GM12878 (cell line): Measurements from ENCODE around the gene PPARD. TPM values are rescaled to one million over a fixed set of nuclear protein-coding genes. Genes with fewer than 3 reads are reported as not detected.

Experiments used
- ATAC-seq: fragments of 200-7000 bp; cut with Tn5 transposase; 3 replicates; pipeline ENCODE4 v1.9.1; 2020; ENCODE audit warnings: mild to moderate bottlenecking, moderate library complexity
- BruUV-seq: library from RNA; stranded (reverse); fragments of 400-500 nt; replicated peaks from 2 replicates; lab custom pipeline; 2021; lab: Mats Ljungman, UMichigan
- CTCF ChIA-PET: fragments of 300-600 bp; sonication (Branson Sonifier 250); formaldehyde crosslinking; extraction: SDS; loops from one replicate; lab custom pipeline; 2021; ENCODE audit warnings: inconsistent platforms; lab: Yijun Ruan, JAX
- POLR2A ChIA-PET: fragments of 350-600 bp; formaldehyde crosslinking; extraction: SDS; loops from one replicate; lab custom pipeline; 2021; ENCODE audit warnings: inconsistent platforms; lab: Charles Lee
- RAD21 ChIA-PET: fragments of 300-600 bp; sonication (Branson Sonifier 250); formaldehyde crosslinking; loops from one replicate; lab custom pipeline; 2023; ENCODE audit warnings: antibody characterized with exemption; ENCODE audit not compliant: unreplicated experiment; lab: Charles Lee
- SMC1A ChIA-PET: fragments of 300-600 bp; sonication (Branson Sonifier 250); formaldehyde crosslinking; loops from one replicate; lab custom pipeline; 2023; ENCODE audit not compliant: unreplicated experiment, uncharacterized antibody; lab: Charles Lee
- DNase-seq: peaks from one replicate; pipeline ENCODE4 v3.0.0-alpha.2; 2011; ENCODE audit warnings: low read depth, low spot score
- FAIRE-seq: peaks from 3 replicates; lab custom pipeline; 2011; peaks lifted over from hg19 to GRCh38; lab: Jason Lieb, UNC
- H2AFZ ChIP-seq: 2 replicates; pipeline ENCODE4 v1.6.0; 2011; ENCODE audit warnings: low read depth, low read length, control low read depth; ENCODE audit not compliant: control insufficient read depth
- H3K27ac ChIP-seq: 2 replicates; pipeline ENCODE4 v1.5.1; 2011; ENCODE audit warnings: control low read depth; ENCODE audit not compliant: control insufficient read depth, insufficient read depth
- H3K27me3 ChIP-seq, 2 experiments: replicated peaks in 1 of 2; 2 replicates each; pipeline versions ENCODE4 v1.6.0 to v1.6.1; 2011; ENCODE audit warnings: low read length in 1 of 2; ENCODE audit not compliant: control insufficient read depth in 2 of 2, insufficient read depth in 2 of 2
- H3K36me3 ChIP-seq, 2 experiments: 2 replicates each; pipeline ENCODE4 v1.5.1; 2011; ENCODE audit warnings: low read length in 1 of 2; ENCODE audit not compliant: control insufficient read depth in 2 of 2, insufficient read depth in 2 of 2
- H3K4me1 ChIP-seq: 2 replicates; pipeline ENCODE4 v1.6.1; 2011; ENCODE audit warnings: mild to moderate bottlenecking, low read length, moderate library complexity, mixed read lengths; ENCODE audit not compliant: control insufficient read depth, insufficient read depth
- H3K4me2 ChIP-seq: 2 replicates; pipeline ENCODE4 v1.6.0; 2011; ENCODE audit warnings: control low read depth; ENCODE audit not compliant: control insufficient read depth, insufficient read depth
- H3K4me3 ChIP-seq: fragments of 200-600 bp; sonication (generic); 2 replicates; pipeline ENCODE4 v1.5.1; 2016
- H3K79me2 ChIP-seq: 2 replicates; pipeline ENCODE4 v1.6.0; 2011; ENCODE audit warnings: low read length; ENCODE audit not compliant: control insufficient read depth, insufficient read depth
- H3K9ac ChIP-seq: 2 replicates; pipeline ENCODE4 v1.8.0; 2011; ENCODE audit warnings: low read length, control low read depth, mixed read lengths; ENCODE audit not compliant: control insufficient read depth, insufficient read depth
- H3K9me3 ChIP-seq: replicated peaks from 3 replicates; pipeline ENCODE4 v1.5.1; 2011; ENCODE audit warnings: mild to moderate bottlenecking, low read length; ENCODE audit not compliant: control insufficient read depth, insufficient read depth
- H4K20me1 ChIP-seq: 2 replicates; pipeline ENCODE4 v1.6.0; 2011; ENCODE audit not compliant: control insufficient read depth, insufficient read depth
- BHLHE40 ChIP-seq, 2 experiments: fragments of 450-650 bp in 1 of 2; IDR thresholded peaks; 2 replicates each; pipeline ENCODE4 v1.6.1; 2011 to 2017; ENCODE audit warnings: low read depth in 2 of 2, borderline replicate concordance in 1 of 2, improper control_type of control experiment in 1 of 2, low read length in 1 of 2, mild to moderate bottlenecking in 1 of 2
- BRCA1 ChIP-seq: IDR thresholded peaks from 2 replicates; pipeline ENCODE4 v1.6.1; 2011; ENCODE audit warnings: low read depth, low read length, improper control_type of control experiment
- CEBPZ ChIP-seq: fragments of 150-350 bp; IDR thresholded peaks from 2 replicates; pipeline ENCODE4 v1.6.1; 2016; ENCODE audit warnings: low read depth, low read length
- EZH2 ChIP-seq: IDR thresholded peaks from 2 replicates; pipeline ENCODE4 v1.6.1; 2012; ENCODE audit warnings: low read depth, mild to moderate bottlenecking, control low read depth, inconsistent platforms, low read length, borderline replicate concordance; ENCODE audit not compliant: control insufficient read depth
- HDAC2 ChIP-seq: fragments of 200-600 bp; sonication (generic); IDR thresholded peaks from 2 replicates; pipeline ENCODE4 v1.6.1; 2017
- JUNB ChIP-seq: IDR thresholded peaks from 2 replicates; pipeline ENCODE4 v1.6.1; 2016; ENCODE audit warnings: antibody characterized with exemption, mild to moderate bottlenecking
- MTA2 ChIP-seq: fragments of 450-650 bp; IDR thresholded peaks from 2 replicates; pipeline ENCODE4 v1.6.1; 2016; ENCODE audit warnings: low read depth, mild to moderate bottlenecking, moderate library complexity
- PRDM15 ChIP-seq: fragments of 450-650 bp; formaldehyde crosslinking; IDR thresholded peaks from 2 replicates; pipeline ENCODE4 v1.4.0; 2020; ENCODE audit warnings: mild to moderate bottlenecking, moderate library complexity
- SIN3A ChIP-seq: IDR thresholded peaks from 2 replicates; pipeline ENCODE4 v1.6.1; 2012; ENCODE audit warnings: low read depth, low read length, improper control_type of control experiment
- ZNF622 ChIP-seq: fragments of 450-650 bp; IDR thresholded peaks from 2 replicates; pipeline ENCODE4 v1.6.1; 2017; ENCODE audit warnings: mild to moderate bottlenecking, inconsistent platforms
- WGBS: methylation state at CpG from one replicate; pipeline ENCODE4 v1.1.6; 2016; ENCODE audit warnings: low lambda C conversion rate; ENCODE audit not compliant: insufficient replicate concordance, insufficient coverage; ENCODE audit errors: missing lambda C conversion rate; 5-methylcytosine and 5-hydroxymethylcytosine counted together
- in situ Hi-C: fragments of 300-500 bp; cut with MboI; formaldehyde crosslinking; loops from 9 replicates; pipeline ENCODE4 v1.14.3; 2018; ENCODE audit warnings: mixed read lengths
- intact Hi-C: fragments of 100-400 bp; cut with micrococcal nuclease; formaldehyde crosslinking; loops from one replicate; pipeline ENCODE4 v1.14.2; 2022; ENCODE audit not compliant: unreplicated experiment
- polyA plus RNA-seq, 11 experiments: library from polyadenylated mRNA; depleted of rRNA in 4 of 11; unstranded in 6 of 11; stranded (reverse) in 5 of 11; fragments of >200 nt; fragmentation: Nextera tagmentation in 4 of 11; fragmentation: Illumina TruSeq in 1 of 11; extraction: Ambion mirVana in 4 of 11; extraction: Trizol in 1 of 11; gene quantifications; 1 replicate in 1 of 11; 2 replicates in 10 of 11; pipeline versions ENCODE4 v1.2.1 to v1.2.3, GENCODE V29; 2011 to 2016; ENCODE audit warnings: inconsistent platforms in 2 of 11, missing spikeins in 2 of 11, low read depth in 1 of 11
- total RNA-seq, 4 experiments: library from RNA; depleted of rRNA in 3 of 4; stranded (reverse); fragments of >200 nt in 3 of 4; fragmentation: Illumina TruSeq in 1 of 4; extraction: Trizol in 1 of 4; gene quantifications; 2 replicates each; pipeline versions ENCODE4 v1.2.1 to v1.2.3, GENCODE V29; 2013 to 2021
- TF ChIP-seq, protein P1 (sequence below): IDR thresholded peaks from 2 replicates; pipeline ENCODE4 v1.6.1; 2012; ENCODE audit warnings: low read depth, low read length, improper control_type of control experiment
- TF ChIP-seq, protein P2 (sequence below): fragments of 450-650 bp; IDR thresholded peaks from 2 replicates; pipeline ENCODE4 v1.6.1; 2016; ENCODE audit warnings: mild to moderate bottlenecking, moderate library complexity, borderline replicate concordance

PPARD gene
- total and polyA plus RNA-seq, 10 of the 15 experiments (the other 5 are each of a cell fraction or from before 2014, with no cell fraction given): 0.05 to 12.6 (median 6.7) TPM

- ATAC-seq: no peak
- FAIRE-seq: no peak
- Histone ChIP-seq H3K36me3 (no peaks in the 10 kb centered on the region; a peak in 1 of 4 replicates), H3K27ac (no peak overlapping the region), H3K27me3 (no peaks in the 10 kb centered on the region), H3K4me1 (peaks cover 12% of the 10 kb centered on the region), H3K4me3 (no peak overlapping the region), H2AFZ (no peak overlapping the region), H4K20me1 (no peaks in the 10 kb centered on the region), H3K9me3 (no peaks in the 10 kb centered on the region), H3K79me2 (no peaks in the 10 kb centered on the region), H3K9ac (no peak overlapping the region), H3K4me2 (no peak overlapping the region)
- POLR2A ChIA-PET: no interaction called here
- CTCF ChIA-PET: no interaction called here
- no TSS peak for BruUV-seq
- RAD21 ChIA-PET: no interaction called here
- 67% methylated on average over 5 of the region's 5 CpGs for WGBS
- in situ Hi-C loops: no loop called here
- intact Hi-C loops: no loop called here
- SMC1A ChIA-PET: no interaction called here
- DNase-seq: no peak
- TF ChIP-seq JUNB: no peak
- TF ChIP-seq SIN3A: no peak
- TF ChIP-seq PRDM15 (CRISPR knock-in tag): no peak
- no peak for TF ChIP-seq EZH2
- TF ChIP-seq, protein P1, sequence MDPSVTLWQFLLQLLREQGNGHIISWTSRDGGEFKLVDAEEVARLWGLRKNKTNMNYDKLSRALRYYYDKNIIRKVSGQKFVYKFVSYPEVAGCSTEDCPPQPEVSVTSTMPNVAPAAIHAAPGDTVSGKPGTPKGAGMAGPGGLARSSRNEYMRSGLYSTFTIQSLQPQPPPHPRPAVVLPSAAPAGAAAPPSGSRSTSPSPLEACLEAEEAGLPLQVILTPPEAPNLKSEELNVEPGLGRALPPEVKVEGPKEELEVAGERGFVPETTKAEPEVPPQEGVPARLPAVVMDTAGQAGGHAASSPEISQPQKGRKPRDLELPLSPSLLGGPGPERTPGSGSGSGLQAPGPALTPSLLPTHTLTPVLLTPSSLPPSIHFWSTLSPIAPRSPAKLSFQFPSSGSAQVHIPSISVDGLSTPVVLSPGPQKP: no peak
- TF ChIP-seq ZNF622: no peak
- TF ChIP-seq, protein P2, sequence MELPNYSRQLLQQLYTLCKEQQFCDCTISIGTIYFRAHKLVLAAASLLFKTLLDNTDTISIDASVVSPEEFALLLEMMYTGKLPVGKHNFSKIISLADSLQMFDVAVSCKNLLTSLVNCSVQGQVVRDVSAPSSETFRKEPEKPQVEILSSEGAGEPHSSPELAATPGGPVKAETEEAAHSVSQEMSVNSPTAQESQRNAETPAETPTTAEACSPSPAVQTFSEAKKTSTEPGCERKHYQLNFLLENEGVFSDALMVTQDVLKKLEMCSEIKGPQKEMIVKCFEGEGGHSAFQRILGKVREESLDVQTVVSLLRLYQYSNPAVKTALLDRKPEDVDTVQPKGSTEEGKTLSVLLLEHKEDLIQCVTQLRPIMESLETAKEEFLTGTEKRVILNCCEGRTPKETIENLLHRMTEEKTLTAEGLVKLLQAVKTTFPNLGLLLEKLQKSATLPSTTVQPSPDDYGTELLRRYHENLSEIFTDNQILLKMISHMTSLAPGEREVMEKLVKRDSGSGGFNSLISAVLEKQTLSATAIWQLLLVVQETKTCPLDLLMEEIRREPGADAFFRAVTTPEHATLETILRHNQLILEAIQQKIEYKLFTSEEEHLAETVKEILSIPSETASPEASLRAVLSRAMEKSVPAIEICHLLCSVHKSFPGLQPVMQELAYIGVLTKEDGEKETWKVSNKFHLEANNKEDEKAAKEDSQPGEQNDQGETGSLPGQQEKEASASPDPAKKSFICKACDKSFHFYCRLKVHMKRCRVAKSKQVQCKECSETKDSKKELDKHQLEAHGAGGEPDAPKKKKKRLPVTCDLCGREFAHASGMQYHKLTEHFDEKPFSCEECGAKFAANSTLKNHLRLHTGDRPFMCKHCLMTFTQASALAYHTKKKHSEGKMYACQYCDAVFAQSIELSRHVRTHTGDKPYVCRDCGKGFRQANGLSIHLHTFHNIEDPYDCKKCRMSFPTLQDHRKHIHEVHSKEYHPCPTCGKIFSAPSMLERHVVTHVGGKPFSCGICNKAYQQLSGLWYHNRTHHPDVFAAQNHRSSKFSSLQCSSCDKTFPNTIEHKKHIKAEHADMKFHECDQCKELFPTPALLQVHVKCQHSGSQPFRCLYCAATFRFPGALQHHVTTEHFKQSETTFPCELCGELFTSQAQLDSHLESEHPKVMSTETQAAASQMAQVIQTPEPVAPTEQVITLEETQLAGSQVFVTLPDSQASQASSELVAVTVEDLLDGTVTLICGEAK: no peak
- TF ChIP-seq BHLHE40 (IDR thresholded peaks at IDR 0.05; ENCODE audit: borderline replicate concordance in 1 of 2, low read depth in 2 of 2, low read length in 1 of 2): no peak
- TF ChIP-seq CEBPZ: no peak
- TF ChIP-seq MTA2: no peak
- no peak for TF ChIP-seq BRCA1
- no peak for TF ChIP-seq HDAC2
Measured at GRCh38 chr6:35396991-35397390, 54.6 kb downstream of the PPARD start.
